ENCODE data around the gene ZBTB8A. TPM values are rescaled to one million over a fixed set of nuclear protein-coding genes. Genes with fewer than 3 reads are reported as not detected.
A peak's percentile ranks its signal among the peaks of the same experiment; 100 is the strongest.

The ZBTB8A gene
- total and polyA plus RNA-seq, 2 of the 8 experiments (the other 6 are each of a cell fraction or from before 2014, with no cell fraction given): 2.9 to 10.4 TPM

DNA sequence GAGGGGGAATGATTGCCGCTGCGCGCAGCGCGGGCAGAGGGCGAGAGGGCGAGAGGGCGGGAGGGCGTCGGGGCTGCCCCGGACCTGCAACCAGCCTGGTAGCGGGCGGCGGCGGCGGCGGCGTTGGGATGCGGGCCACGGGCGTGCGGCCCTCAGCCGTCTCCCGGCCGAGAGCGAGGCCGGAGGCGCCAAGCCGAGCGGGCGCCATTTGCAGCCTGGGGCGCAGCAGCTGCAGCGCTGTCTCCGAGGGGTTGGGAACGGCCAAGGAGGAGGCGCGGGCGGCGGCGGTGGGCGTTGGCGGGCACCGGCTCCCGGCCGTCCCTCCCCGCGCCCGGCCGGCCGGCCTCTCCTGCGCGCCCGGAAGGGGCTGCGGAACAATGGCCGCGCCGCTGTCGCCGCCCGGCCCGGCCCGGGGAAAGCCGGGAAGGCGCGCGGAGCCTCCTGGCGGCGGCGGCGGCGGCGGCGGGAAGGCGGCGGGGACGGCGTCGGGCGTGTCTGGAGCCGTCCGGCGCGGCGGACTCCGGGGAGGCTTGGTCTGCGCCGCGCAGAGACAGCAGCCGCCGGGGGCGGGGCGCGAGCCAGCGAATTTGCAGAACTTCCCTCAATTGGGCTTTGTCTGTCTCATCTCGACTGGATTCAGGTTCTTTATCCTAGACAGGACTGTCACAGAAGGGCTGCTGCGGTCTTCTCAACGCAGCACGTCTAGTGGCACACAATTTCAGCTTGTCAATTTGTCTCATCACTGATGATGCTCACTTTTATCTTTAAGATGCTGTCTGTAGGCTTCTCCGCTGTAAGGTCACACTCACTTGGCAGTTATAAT is 38.6 kb upstream of the ZBTB8A start:
- H3K4me3 ChIP-seq (ENCODE audit: extremely low read depth in 1 of 4, insufficient read depth in 2 of 4, low read depth in 3 of 4, low read length in 4 of 4): peak overlapping the region; percentile 47 to 80 (median 62)
- H4K5ac ChIP-seq (ENCODE audit: insufficient read length, low read depth, low read length): peak overlapping the region; percentile 59
- H3K9me3 ChIP-seq (ENCODE audit: insufficient read depth in 2 of 2, low read depth in 1 of 2, low read length in 1 of 2): no peaks in the 10 kb centered on the region
- CTCF ChIA-PET (ENCODE audit: partially characterized antibody): interaction anchor here (0.6 to 0.7 kb wide), 2 partner anchors 71 to 429 kb away, joined by 3 read pairs; no protein-coding TSS in a partner anchor
- 6% methylated on average over 21 of the region's 99 CpGs; no CpG with 5 or more reads in 1 of the 2 experiments for WGBS, 2 experiments (ENCODE audit: extremely low coverage in 1 of 2, insufficient coverage in 1 of 2, insufficient read length in 1 of 2, insufficient replicate concordance in 2 of 2, low coverage in 1 of 2, low lambda C conversion rate in 2 of 2, missing lambda C conversion rate in 1 of 2)
- H2BK120ac ChIP-seq (replicated peaks; ENCODE audit: low read depth, low read length): peak overlapping the region; percentile 83
- no peaks in the 10 kb centered on the region for H3K79me2 ChIP-seq (ENCODE audit: control insufficient read depth in 1 of 2, insufficient read depth in 2 of 2, low read length in 2 of 2)
- H3K27me3 ChIP-seq (replicated peaks in 1 of 4; ENCODE audit: control insufficient read depth in 3 of 4, extremely low read depth in 1 of 4, insufficient read depth in 3 of 4, low read length in 3 of 4): no peaks in the 10 kb centered on the region
- peak overlapping the region; percentile 90 for H3K56ac ChIP-seq (replicated peaks; ENCODE audit: insufficient read length, low read depth, low read length)
- no peak overlapping the region; the same call in 1 of the 2 replicates for H2BK5ac ChIP-seq (ENCODE audit: low read depth, low read length)
- DNase-seq (ENCODE audit: low read depth in 1 of 2, low spot score in 2 of 2): peak in 1 of 2 experiments; percentile 80
- H3K18ac ChIP-seq (ENCODE audit: extremely low read depth, low read length): peak overlapping the region; percentile 24
- no peak for FAIRE-seq
- no peaks in the 10 kb centered on the region for H4K20me1 ChIP-seq (replicated peaks in 1 of 2; ENCODE audit: control insufficient read depth in 1 of 2, insufficient read depth in 2 of 2, low read length in 2 of 2)
- POLR2A ChIA-PET (ENCODE audit: partially characterized antibody): interaction anchor here (0.6 to 1.8 kb wide), 3 partner anchors 9 to 122 kb away, joined by 3 to 6 read pairs (median 5); no protein-coding TSS in a partner anchor
- H4K91ac ChIP-seq (replicated peaks; ENCODE audit: insufficient read length, low read length): peak overlapping the region; percentile 95
- peak overlapping the region; percentile 40; the same call in 1 of the 2 replicates for H2AK5ac ChIP-seq (ENCODE audit: low read depth, low read length)
- peak overlapping the region; percentile 82 for H2AFZ ChIP-seq (ENCODE audit: low read length)
- H3K23ac ChIP-seq (ENCODE audit: insufficient read length): no peak overlapping the region
- H3K9ac ChIP-seq (replicated peaks in 1 of 4; ENCODE audit: extremely low read depth in 1 of 4, low read depth in 3 of 4, low read length in 3 of 4): peak overlapping the region; percentile 81 to 99 (median 88)
- 0 out of 2 replicates have a peak overlapping the region, but pooled peaks have one; percentile 52 for H2BK12ac ChIP-seq (ENCODE audit: low read depth, low read length)
- no peaks in the 10 kb centered on the region for H3K36me3 ChIP-seq (ENCODE audit: control insufficient read depth in 2 of 4, insufficient read depth in 4 of 4, low read length in 3 of 4)
- peak overlapping the region; percentile 88; the same call in 1 of the 2 replicates for H3K27ac ChIP-seq (ENCODE audit: low read depth, low read length)
- H3K14ac ChIP-seq (ENCODE audit: insufficient read length): peak overlapping the region; percentile 91
- peak overlapping the region; percentile 91 for H3K4ac ChIP-seq (replicated peaks; ENCODE audit: insufficient read length, low read depth, low read length)
- peaks cover 5% of the 10 kb centered on the region; the same call in 1 of the 2 replicates for H3K23me2 ChIP-seq (ENCODE audit: low read depth, low read length)
- peak overlapping the region; percentile 68 to 89 for H3K4me2 ChIP-seq (ENCODE audit: insufficient read depth in 1 of 2, low read depth in 2 of 2, low read length in 2 of 2)
- H4K8ac ChIP-seq (ENCODE audit: extremely low read depth, insufficient read depth, low read length): peak overlapping the region; percentile 94; the same call in 1 of the 2 replicates
- H3K79me1 ChIP-seq (ENCODE audit: low read depth, low read length): no peaks in the 10 kb centered on the region
- H2BK15ac ChIP-seq (ENCODE audit: low read length): peak overlapping the region; percentile 40; the same call in 1 of the 2 replicates
- H3K4me1 ChIP-seq (replicated peaks in 1 of 4; ENCODE audit: control insufficient read depth in 3 of 4, insufficient read depth in 4 of 4, low read length in 3 of 4): peaks cover 3 to 5% (median 3%) of the 10 kb centered on the region in 4 experiments; a peak in 5 of 7 replicates
- H2BK20ac ChIP-seq (ENCODE audit: low read length): no peak overlapping the region
- peak; percentile 76 for TF ChIP-seq POLR2AphosphoS5 (IDR thresholded peaks at IDR 0.05; ENCODE audit: low read depth, low read length)
- TF ChIP-seq KDM5A (IDR thresholded peaks at IDR 0.05; ENCODE audit: low read length): no peak
- TF ChIP-seq YY1 (IDR thresholded peaks at IDR 0.05; ENCODE audit: low read depth, low read length): peak; percentile 90
- TF ChIP-seq RAD21 (IDR thresholded peaks at IDR 0.05 in 1 of 2, conservative IDR thresholded peaks at IDR 0.05 in 1 of 2; ENCODE audit: low read depth in 2 of 2, low read length in 2 of 2): no peak
- peak in 1 of 2 experiments; percentile 78; a peak in 1 of 3 replicates for TF ChIP-seq POLR2A (IDR thresholded peaks at IDR 0.05; ENCODE audit: control extremely low read depth in 1 of 2, low read depth in 2 of 2, low read length in 2 of 2)
- TF ChIP-seq, protein P1, sequence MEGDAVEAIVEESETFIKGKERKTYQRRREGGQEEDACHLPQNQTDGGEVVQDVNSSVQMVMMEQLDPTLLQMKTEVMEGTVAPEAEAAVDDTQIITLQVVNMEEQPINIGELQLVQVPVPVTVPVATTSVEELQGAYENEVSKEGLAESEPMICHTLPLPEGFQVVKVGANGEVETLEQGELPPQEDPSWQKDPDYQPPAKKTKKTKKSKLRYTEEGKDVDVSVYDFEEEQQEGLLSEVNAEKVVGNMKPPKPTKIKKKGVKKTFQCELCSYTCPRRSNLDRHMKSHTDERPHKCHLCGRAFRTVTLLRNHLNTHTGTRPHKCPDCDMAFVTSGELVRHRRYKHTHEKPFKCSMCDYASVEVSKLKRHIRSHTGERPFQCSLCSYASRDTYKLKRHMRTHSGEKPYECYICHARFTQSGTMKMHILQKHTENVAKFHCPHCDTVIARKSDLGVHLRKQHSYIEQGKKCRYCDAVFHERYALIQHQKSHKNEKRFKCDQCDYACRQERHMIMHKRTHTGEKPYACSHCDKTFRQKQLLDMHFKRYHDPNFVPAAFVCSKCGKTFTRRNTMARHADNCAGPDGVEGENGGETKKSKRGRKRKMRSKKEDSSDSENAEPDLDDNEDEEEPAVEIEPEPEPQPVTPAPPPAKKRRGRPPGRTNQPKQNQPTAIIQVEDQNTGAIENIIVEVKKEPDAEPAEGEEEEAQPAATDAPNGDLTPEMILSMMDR (IDR thresholded peaks at IDR 0.05; ENCODE audit: control extremely low read depth in 1 of 3, insufficient read depth in 1 of 3, low read depth in 1 of 3, low read length in 3 of 3): peak in 1 of 3 experiments; percentile 19; a peak in 1 of 4 replicates
- TF ChIP-seq CTBP2 (IDR thresholded peaks at IDR 0.05; ENCODE audit: borderline replicate concordance, insufficient read depth, insufficient read length, low read length): no peak
